GM18508 (cell line): ENCODE measurements around the gene NUBP1.
A peak's percentile ranks its signal among the peaks of the same experiment; 100 is the strongest.
"Not testable (repeated sequence)": the region's sequence is repeated elsewhere in the genome, so short reads cannot be mapped to it uniquely, and the experiment has no call there.

Source experiments
- ATAC-seq: cut with Tn5 transposase; IDR thresholded peaks from one replicate; pipeline ENCODE4 v1.9.1; 2021; ENCODE audit warnings: moderate number of reproducible peaks; ENCODE audit not compliant: insufficient read depth, unreplicated experiment

NUBP1 gene

GRCh38 chr16:10750793-10751192 lies 7.2 kb downstream of the NUBP1 start:
- ATAC-seq = no peak

GRCh38 chr16:10751291-10751697 lies 7.7 kb downstream of the NUBP1 start:
- no peak for ATAC-seq

GRCh38 chr16:10752843-10753523 lies 9.3 kb downstream of the NUBP1 start:
- ATAC-seq = no peak

GRCh38 chr16:10753670-10754069 lies 10.0 kb downstream of the NUBP1 start:
- no peak for ATAC-seq

- no peak for ATAC-seq
Observed at GRCh38 chr16:10754941-10755340, 11.3 kb downstream of the NUBP1 start.

GRCh38 chr16:10756574-10756973 lies 12.9 kb downstream of the NUBP1 start:
- ATAC-seq = no peak

- ATAC-seq = no peak
Observed at GRCh38 chr16:10760858-10761257, 17.2 kb downstream of the NUBP1 start.

GRCh38 chr16:10761373-10761772 lies 17.7 kb downstream of the NUBP1 start:
- ATAC-seq = no peak

GRCh38 chr16:10762336-10763016 lies 18.8 kb downstream of the NUBP1 start:
- ATAC-seq = no peak

- no peak for ATAC-seq
Observed at GRCh38 chr16:10763456-10763855, 19.8 kb downstream of the NUBP1 start.

- ATAC-seq = peak; percentile 79
Observed at GRCh38 chr16:10765772-10766171, 22.1 kb downstream of the NUBP1 start.

- no peak for ATAC-seq
Observed at GRCh38 chr16:10767127-10767526, 23.5 kb downstream of the NUBP1 start.

- ATAC-seq = no peak
Observed at GRCh38 chr16:10769381-10769780, 25.7 kb downstream of the NUBP1 start.

GRCh38 chr16:10770907-10771306 lies 27.3 kb downstream of the NUBP1 start:
- ATAC-seq = no peak

GRCh38 chr16:10776280-10776679 lies 32.6 kb downstream of the NUBP1 start:
- ATAC-seq = no peak

- not testable (repeated sequence) for ATAC-seq
Observed at GRCh38 chr16:10776923-10777322, 33.3 kb downstream of the NUBP1 start.

GRCh38 chr16:10777356-10777755 lies 33.7 kb downstream of the NUBP1 start:
- ATAC-seq = no peak

- ATAC-seq = not testable (repeated sequence)
Observed at GRCh38 chr16:10779908-10780307, 36.3 kb downstream of the NUBP1 start.

GRCh38 chr16:10780628-10781027 lies 37.0 kb downstream of the NUBP1 start:
- ATAC-seq = no peak

- no peak for ATAC-seq
Observed at GRCh38 chr16:10782628-10783027, 39.0 kb downstream of the NUBP1 start.

- no peak for ATAC-seq
Observed at GRCh38 chr16:10787304-10787703, 43.7 kb downstream of the NUBP1 start.

GRCh38 chr16:10788630-10789029 lies 45.0 kb downstream of the NUBP1 start:
- ATAC-seq = not testable (repeated sequence)
